Head of caudate nucleus (tissue), 42 donors: ENCODE measurements around the gene CMTM1.
"Not testable (repeated sequence)": the region's sequence is repeated elsewhere in the genome, so short reads cannot be mapped to it uniquely, and the experiment has no call there.

Experiments
- DNase-seq, 42 donors: peaks; one replicate each; pipeline versions ENCODE4 v3.0.0 to v3.0.0-alpha.2; 2020 to 2021; ENCODE audit warnings: mixed read lengths in 7 of 42
- intact Hi-C: fragments of 100-400 bp; cut with DNase I; formaldehyde crosslinking; loops from one replicate; pipeline ENCODE4 v1.15.0; 2022

Gene CMTM1

DNA sequence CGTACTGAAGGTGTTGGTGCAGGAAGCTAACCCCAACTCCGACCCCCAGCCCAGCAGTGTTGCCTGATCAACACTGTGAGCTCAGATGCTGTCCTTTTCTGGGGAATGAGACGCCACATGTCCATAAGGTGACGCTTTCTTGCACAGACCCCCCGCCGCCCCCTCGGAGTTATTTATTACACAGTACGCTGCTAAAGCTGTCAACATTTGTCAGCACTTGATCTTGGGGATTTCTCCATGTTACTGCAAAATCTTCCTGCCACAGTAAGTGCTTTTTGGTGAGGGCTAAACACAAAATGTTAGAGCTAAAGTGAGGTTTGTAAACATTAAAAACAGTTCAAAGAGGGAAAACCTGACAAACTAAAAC lies 54.2 kb downstream of the CMTM1 start:
- DNase-seq = no peak
- intact Hi-C loops = no loop called here

DNA sequence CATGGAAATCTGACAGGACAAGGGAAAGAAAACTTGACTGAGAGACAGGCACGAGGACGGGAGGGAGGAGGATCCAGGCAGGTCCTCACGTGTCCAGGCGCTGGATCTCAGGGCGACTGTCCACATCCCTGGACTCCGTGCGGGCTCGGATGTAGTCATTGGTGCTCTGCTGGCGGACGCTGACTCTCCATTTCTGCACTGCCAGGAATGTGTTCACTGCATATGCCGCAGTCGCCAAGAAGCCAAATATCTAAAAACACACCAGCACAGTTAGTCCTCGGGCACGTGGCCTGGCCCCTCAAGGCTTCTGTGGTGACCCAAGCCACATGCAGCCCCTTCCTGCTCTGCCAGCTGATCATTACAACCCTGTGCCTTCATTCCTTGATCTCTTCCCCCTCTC lies 55.7 kb downstream of the CMTM1 start:
- intact Hi-C loops = no loop called here
- no peak for DNase-seq

GRCh38 chr16:66622863-66623262 lies 56.6 kb downstream of the CMTM1 start:
- intact Hi-C loops = no loop called here
- DNase-seq = no peak

- no peak for DNase-seq
- intact Hi-C loops = no loop called here
Measured at GRCh38 chr16:66623755-66624154, 57.5 kb downstream of the CMTM1 start.

GRCh38 chr16:66627611-66628378 lies 61.6 kb downstream of the CMTM1 start:
- intact Hi-C loops, DNase-seq: not testable (repeated sequence)
